HT-29 (cell line): ENCODE measurements around the gene IL20RA. TPM values are rescaled to one million over a fixed set of nuclear protein-coding genes. Genes with fewer than 3 reads are reported as not detected.

Experiments used
- DNase-seq: peaks from one replicate; pipeline ENCODE4 v3.0.0-alpha.2; 2015; ENCODE audit warnings: low spot score
- total RNA-seq: library from RNA; depleted of rRNA; stranded (reverse); fragments of >200 nt; shearing (Covaris generic); gene quantifications from 2 replicates; pipeline ENCODE4 v1.2.3, GENCODE V29; 2014

IL20RA gene
- total RNA-seq, 1 experiment from 2014 or later, result 16.7 TPM

DNA sequence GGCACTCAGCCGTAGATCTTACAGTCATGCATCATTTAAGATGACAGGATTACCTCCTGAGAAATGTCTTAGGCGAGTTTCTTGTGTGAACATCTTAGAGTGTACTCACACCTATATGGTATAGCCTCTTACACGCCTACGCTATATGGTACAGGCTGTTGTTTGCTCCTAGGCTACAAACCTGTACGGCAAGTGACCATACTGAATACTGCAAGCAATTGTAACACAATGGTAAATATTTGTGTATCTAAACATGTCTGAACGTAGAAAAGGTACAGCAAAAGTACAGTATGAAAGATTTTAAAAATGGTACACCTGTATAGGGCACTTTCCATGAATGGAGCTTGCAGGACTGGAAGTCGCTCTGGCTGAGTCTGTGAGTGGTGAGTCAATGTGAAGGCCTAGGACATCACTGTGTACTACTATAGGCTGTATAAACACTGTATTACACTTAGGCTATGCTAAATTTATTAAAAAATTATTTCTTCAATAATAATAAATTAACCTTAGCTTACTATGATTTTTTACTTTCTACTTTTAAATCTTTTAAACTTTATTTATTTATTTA is 541 bp upstream of the IL20RA start:
- DNase-seq, result no peak

DNA sequence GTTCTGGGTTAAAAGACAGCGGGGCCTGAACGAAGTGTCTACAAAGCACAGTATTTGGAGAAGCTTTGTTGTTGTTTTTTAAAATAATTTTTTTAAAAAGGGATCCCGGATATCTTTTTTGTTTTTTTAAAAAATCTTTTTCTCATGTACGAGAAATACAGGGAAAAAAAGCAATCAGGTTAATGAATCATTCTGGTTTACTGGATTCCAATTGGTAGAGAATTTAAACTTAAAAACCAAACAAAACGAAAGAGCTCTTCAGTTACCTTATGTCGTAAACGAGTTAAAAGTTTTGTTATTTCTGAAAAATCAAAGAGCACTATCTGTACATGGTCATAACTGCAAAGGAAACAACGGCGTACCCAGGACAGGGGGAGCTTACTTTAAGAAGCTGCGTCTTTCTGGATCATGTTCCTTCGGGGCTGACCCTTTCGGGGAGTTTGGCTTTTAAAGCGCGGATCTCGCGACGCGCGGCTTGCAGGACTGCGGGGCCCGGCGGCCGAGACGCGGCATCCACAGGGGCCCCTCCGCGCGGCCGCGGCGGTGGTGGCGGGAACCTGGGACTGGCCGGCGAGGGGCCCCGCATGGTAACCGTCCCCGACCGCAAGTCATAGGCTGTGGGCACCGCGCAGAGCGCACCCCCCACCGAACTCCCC is 927 bp downstream of the IL20RA start:
- peak; percentile 60 for DNase-seq

- no peak for DNase-seq
These were observed 4.4 kb downstream of the IL20RA start for GRCh38 chr6:137040393-137040792.

DNA sequence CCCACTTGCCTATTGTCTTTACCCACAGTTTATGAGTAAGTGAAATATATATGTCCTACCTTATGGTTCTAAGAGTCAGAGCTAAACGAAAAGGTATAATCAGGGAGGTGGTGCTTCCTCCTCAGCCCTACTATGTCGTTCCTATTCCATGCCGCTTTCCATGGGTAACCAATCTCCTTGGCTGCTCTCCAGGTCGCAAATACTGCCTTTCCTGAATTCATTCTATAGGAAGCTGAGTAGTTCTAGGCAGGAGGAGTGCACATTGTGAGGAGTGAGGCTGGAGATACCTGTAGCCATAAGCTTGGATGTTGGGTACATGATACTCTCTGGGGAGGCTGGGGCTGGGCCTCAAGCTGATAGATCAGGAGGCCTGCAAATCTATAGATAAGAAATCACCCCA is 5.8 kb downstream of the IL20RA start:
- DNase-seq, result peak; percentile 53

GRCh38 chr6:137036566-137037300 is 8.0 kb downstream of the IL20RA start:
- peak; percentile 62 for DNase-seq

DNA sequence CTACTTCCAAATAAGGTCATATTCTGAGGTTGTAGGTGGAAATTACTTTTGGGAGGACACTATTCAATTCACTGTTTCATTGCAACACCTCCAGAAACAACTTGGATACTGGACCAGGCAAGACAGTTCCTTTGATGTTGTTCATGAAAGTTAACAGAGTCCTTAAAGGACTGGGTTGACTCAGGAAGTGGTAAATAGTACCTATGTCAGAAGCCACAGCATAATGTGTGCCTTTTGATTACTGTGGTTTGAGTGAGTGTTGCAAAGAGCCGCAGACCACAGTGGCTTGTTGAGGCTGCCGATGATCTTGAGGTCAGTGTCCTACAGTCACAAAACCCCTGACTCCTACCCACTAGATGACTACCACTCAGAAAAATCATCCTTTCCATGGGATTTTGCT is 10.9 kb downstream of the IL20RA start:
- no peak for DNase-seq

GRCh38 chr6:137031122-137031521 is 13.6 kb downstream of the IL20RA start:
- DNase-seq, result no peak

GRCh38 chr6:137028912-137029311 is 15.9 kb downstream of the IL20RA start:
- DNase-seq, result no peak

- peak; percentile 89 for DNase-seq
These were observed 18.7 kb downstream of the IL20RA start for GRCh38 chr6:137025786-137026730.

DNA sequence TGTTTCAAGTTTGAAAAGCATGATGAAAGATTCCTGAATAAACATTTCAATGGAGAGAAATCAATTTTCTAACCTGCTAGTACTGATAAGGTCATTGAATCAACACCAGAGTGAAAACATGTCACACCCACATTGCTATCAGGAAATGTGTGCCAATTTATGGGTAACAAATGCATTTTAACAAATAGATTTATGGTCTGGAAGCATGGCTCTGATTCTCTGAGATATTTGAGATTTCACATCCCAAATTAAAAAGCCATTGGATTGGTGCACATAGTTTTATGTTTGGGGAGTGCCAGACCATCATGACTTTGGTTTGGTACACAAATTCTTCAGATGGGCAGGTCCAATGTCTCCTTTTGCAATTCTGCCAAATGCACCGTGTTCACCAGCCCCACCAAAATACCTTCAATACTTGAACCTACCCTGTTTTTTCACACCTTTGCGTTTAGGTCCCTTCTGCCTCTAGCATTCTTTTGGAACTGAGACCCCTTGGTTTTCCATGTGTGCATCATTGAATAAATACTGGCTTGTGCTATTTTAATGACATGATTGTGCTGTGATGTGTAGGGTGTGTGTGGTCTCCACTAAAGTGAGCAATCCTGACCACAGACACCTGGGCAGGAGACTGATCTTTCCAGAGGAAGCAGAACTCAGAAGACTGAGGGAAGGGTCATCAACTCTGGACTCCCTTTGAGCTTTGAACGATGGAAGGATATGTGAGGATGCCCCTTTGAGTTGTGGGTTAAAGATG is 20.4 kb downstream of the IL20RA start:
- DNase-seq, result peak; percentile 45

- DNase-seq, result no peak
These were observed 24.0 kb downstream of the IL20RA start for GRCh38 chr6:137020776-137021175.

DNA sequence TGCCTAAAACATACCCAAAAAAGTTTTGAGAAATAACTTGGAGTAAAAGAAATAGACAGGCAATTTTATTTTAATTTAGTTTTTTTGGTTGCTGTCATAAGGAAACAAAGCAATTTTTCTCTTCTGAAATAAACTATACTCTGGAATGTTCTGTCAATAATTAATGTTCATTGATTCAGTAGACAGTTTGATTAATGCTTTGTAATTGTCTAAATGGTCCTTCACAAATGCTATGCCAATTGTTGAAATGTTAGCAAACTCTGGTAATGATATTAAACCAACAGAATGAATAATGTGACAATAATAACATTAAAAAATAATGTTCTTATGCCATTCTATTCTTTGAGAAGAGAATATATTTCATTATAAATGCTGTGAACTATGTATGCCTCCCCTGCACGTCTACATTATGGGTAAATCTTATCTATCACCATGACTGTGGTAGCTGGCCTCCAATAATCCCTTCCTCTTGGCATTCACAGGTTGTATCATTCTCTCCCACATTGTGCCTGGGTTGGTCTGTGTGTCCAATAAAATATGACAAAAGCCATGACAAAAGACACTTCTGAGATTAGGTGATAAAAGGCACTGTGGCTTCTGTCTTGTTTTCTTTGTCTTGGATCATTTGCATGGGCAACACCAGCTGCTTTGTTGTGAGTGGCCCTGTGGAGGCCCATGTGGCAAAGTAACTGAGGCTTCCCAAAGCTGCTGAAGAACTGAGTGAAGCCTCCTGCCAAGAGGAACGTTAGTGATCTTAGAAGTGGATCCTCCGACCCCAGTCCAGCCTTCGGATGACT is 25.1 kb downstream of the IL20RA start:
- DNase-seq, result no peak

- no peak for DNase-seq
These were observed 27.7 kb downstream of the IL20RA start for GRCh38 chr6:137017081-137017480.

DNA sequence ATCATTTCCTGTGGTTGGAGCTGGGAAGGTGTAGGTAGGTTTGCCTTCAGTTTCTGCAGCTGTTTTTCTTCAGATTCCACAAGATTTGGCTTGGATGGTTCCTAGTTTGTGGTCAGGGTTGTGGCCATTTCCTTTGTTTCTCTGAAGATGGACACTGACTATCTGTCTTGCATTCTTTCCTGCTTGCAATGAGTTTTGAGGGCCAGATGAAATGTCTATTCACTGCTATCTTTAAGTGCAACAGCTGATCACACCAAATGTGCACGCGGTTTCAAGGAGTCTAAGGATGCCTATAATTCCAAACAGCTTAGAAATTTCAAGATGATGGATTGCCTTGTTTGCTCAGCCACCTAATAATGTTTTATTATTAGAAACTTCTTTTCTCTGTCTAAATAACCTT is 28.4 kb downstream of the IL20RA start:
- no peak for DNase-seq

DNA sequence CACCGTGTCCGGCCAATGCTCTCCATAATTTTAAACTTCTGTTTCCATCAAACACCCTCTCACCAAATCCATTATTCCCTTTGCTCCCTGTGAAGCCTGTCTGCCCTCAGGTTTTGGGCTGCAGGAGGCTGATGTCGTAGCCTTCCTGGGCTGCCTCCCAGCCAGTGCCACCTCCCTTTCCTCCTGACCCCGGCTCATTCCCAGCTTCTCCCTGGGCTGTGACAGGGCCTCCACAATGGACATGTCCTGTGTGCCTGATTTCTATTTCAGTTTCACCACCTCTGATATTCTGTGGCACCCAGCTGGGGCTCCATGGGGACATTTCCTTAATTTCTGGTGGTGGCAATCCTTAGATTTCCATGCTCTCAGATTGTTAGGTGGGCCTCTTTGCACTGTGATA is 28.8 kb downstream of the IL20RA start:
- DNase-seq, result no peak

- DNase-seq, result peak; percentile 72
These were observed 30.8 kb downstream of the IL20RA start for GRCh38 chr6:137013738-137014602.

DNA sequence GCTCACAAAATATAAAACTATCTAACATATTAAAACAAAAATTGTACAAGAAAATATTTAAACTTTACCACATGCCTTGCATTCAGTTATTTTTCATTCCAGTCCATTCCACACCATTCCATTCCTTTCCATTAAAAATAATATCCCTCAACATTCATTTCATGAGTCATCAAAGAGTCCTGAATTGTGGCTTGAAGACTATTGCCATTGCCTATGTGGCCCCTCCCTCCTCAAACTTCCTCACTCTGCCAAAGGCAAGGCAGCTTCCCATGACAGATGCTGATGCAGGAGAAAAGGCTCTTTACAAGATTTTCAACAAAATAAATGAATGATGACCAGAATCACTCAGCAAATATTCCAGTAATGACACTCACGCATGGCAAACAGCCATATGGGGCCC is 31.7 kb downstream of the IL20RA start:
- DNase-seq, result no peak

GRCh38 chr6:137011406-137011805 is 33.4 kb downstream of the IL20RA start:
- DNase-seq, result no peak

DNA sequence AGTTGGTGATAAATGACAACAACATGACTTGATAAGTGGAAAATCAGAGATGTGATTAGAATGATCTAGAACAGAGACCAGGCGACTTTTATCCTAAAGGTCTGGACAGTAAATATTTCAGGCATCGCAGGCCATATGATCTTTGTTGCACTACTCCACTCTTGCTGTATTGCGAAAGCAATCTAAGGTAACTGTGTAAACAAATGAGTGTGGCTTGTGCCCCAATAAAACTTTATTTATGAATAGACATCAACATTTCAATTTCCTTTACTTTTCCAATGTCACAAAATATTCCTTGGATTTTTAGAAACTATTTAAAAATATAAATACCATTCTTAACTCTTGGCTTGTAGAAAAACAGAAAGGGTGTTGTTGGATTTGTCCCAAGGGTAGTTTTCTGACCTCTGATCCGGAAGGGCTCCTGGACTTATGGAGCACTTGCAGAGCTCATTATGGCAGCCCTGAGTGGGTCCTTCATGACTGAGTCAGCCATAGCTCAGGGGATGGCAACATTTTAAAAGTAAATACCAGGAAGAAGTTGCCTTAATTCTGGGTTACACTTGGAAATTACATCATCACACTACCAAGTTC is 34.5 kb downstream of the IL20RA start:
- no peak for DNase-seq
